ENCODE results near the gene TRIM41.

GRCh38 chr5:181184845-181185216 lies 38.2 kb upstream of the TRIM41 start:
- no peak for TF ChIP-seq CTCF (IDR thresholded peaks at IDR 0.05; ENCODE audit: low read length)
- TF ChIP-seq EZH2 (IDR thresholded peaks at IDR 0.05; ENCODE audit: borderline replicate concordance, low read length) = no peak

Data from OCI-LY1 (cell line).